Ascending aorta (tissue), 2 donors: ENCODE results near the gene IFRD1. TPM values are rescaled to one million over a fixed set of nuclear protein-coding genes. Genes with fewer than 3 reads are reported as not detected.

Source experiments
- DNase-seq, 2 donors: peaks; one replicate each; pipeline ENCODE4 v3.0.0-alpha.2; 2019; ENCODE audit warnings: low spot score in 2 of 2
- H3K27ac ChIP-seq, 2 donors: fragments of 200-600 bp; sonication (generic); one replicate each; pipeline ENCODE4 v1.5.1; 2016 to 2017; ENCODE audit warnings: mild to moderate bottlenecking in 1 of 2
- H3K27me3 ChIP-seq: fragments of 200-600 bp; sonication (generic); one replicate; pipeline ENCODE4 v1.5.1; 2017
- H3K36me3 ChIP-seq, 2 donors: fragments of 200-600 bp; sonication (generic); one replicate each; pipeline ENCODE4 v1.5.1; 2016
- H3K4me1 ChIP-seq, 2 donors: fragments of 200-600 bp; sonication (generic); one replicate each; pipeline ENCODE4 v1.5.1; 2016 to 2017; ENCODE audit warnings: mild to moderate bottlenecking in 1 of 2
- H3K4me3 ChIP-seq, 2 donors: fragments of 200-600 bp; sonication (generic); one replicate each; pipeline ENCODE4 v1.5.1; 2016 to 2017; ENCODE audit warnings: mild to moderate bottlenecking in 1 of 2
- H3K9me3 ChIP-seq, 2 donors: fragments of 200-600 bp; sonication (generic); one replicate each; pipeline ENCODE4 v1.5.1; 2016
- CTCF ChIP-seq, 3 experiments: fragments of 200-600 bp in 2 of 3; fragments of 450-650 bp in 1 of 3; sonication (generic) in 2 of 3; IDR thresholded peaks; one replicate each; pipeline ENCODE4 v1.5.1; 2016 to 2019; ENCODE audit warnings: antibody characterized with exemption in 3 of 3, mild to moderate bottlenecking in 1 of 3, moderate library complexity in 1 of 3
- intact Hi-C: fragments of 100-400 bp; cut with DNase I; formaldehyde crosslinking; loops from one replicate; pipeline ENCODE4 v1.15.1; 2023
- total RNA-seq: library from RNA; depleted of rRNA; stranded (reverse); fragments of >200 nt; gene quantifications from one replicate; pipeline ENCODE4 v1.1.0, GENCODE V29; 2016

IFRD1 gene
- total RNA-seq = 35.1 TPM

- TF ChIP-seq CTCF (IDR thresholded peaks at IDR 0.05) = no peak
- Histone ChIP-seq H3K27ac (peak within 1 kb of the TSS; percentile 97 to 99), H3K4me3 (peak within 1 kb of the TSS; percentile 78 to 96), H3K27me3 (no peaks in the 10 kb centered on the region), H3K36me3 (no peaks in the 10 kb centered on the region), H3K4me1 (peaks cover 0 to 6% of the 10 kb centered on the region in 2 donors), H3K9me3 (no peaks in the 10 kb centered on the region)
- peak; percentile 95 to 100 for DNase-seq
- intact Hi-C loops = loop anchor here (1.0 to 10.0 kb wide), 4 partner anchors 32 to 1635 kb away; partner anchors contain the start of genes DOCK4 and ZNF277
Observed at GRCh38 chr7:112449902-112450806, at the start of gene IFRD1. TSS of gene IFRD1 (plus strand) at chr7:112450460. CDS start at chr7:112450689, 229 bp downstream.

GRCh38 chr7:112404321-112404720 lies 45.9 kb upstream of the IFRD1 start:
- no peak for TF ChIP-seq CTCF (IDR thresholded peaks at IDR 0.05)

GRCh38 chr7:112405286-112405685 lies 45.0 kb upstream of the IFRD1 start:
- Histone ChIP-seq H3K4me3 (no peak overlapping the region), H3K9me3 (no peaks in the 10 kb centered on the region), H3K4me1 (no peaks in the 10 kb centered on the region), H3K36me3 (no peaks in the 10 kb centered on the region), H3K27me3 (no peaks in the 10 kb centered on the region), H3K27ac (no peak overlapping the region)
- TF ChIP-seq CTCF (IDR thresholded peaks at IDR 0.05) = no peak
- no peak for DNase-seq
- intact Hi-C loops = no loop called here

More at GRCh38 chr7:112404321-112404720, 45.9 kb upstream of the IFRD1 start:
- H3K9me3 ChIP-seq = no peaks in the 10 kb centered on the region
- no peak overlapping the region for H3K27ac ChIP-seq
- H3K27me3 ChIP-seq = no peaks in the 10 kb centered on the region
- DNase-seq = no peak
- no peaks in the 10 kb centered on the region for H3K4me1 ChIP-seq
- intact Hi-C loops = no loop called here
- H3K36me3 ChIP-seq = no peaks in the 10 kb centered on the region
- H3K4me3 ChIP-seq = no peak overlapping the region

GRCh38 chr7:112407261-112407660 lies 43.0 kb upstream of the IFRD1 start:
- H3K4me3 ChIP-seq = no peak overlapping the region
- no peaks in the 10 kb centered on the region for H3K27me3 ChIP-seq
- intact Hi-C loops = no loop called here
- no peak overlapping the region for H3K27ac ChIP-seq
- H3K4me1 ChIP-seq = no peaks in the 10 kb centered on the region
- no peaks in the 10 kb centered on the region for H3K9me3 ChIP-seq
- DNase-seq = no peak
- TF ChIP-seq CTCF (IDR thresholded peaks at IDR 0.05) = no peak
- H3K36me3 ChIP-seq = no peaks in the 10 kb centered on the region

GRCh38 chr7:112410092-112410491 lies 40.2 kb upstream of the IFRD1 start:
- Histone ChIP-seq H3K27me3 (no peaks in the 10 kb centered on the region), H3K4me1 (no peaks in the 10 kb centered on the region), H3K9me3 (no peaks in the 10 kb centered on the region), H3K36me3 (no peaks in the 10 kb centered on the region), H3K27ac (no peak overlapping the region), H3K4me3 (no peak overlapping the region)
- intact Hi-C loops = loop anchor here (5.0 kb wide), 1 partner anchor 668 kb away; no protein-coding TSS in a partner anchor
- TF ChIP-seq CTCF (IDR thresholded peaks at IDR 0.05) = no peak
- DNase-seq = no peak
